HepG2 (cell line): Measurements from ENCODE around the gene CNOT1. TPM values are rescaled to one million over a fixed set of nuclear protein-coding genes. Genes with fewer than 3 reads are reported as not detected.

ENCODE experiments used
- HNRNPLL ChIP-seq: fragments of 200-400 bp; formaldehyde crosslinking; IDR thresholded peaks from 2 replicates; pipeline ENCODE4 v1.6.1; 2017; ENCODE audit warnings: mild to moderate bottlenecking, low read depth, low read length; ENCODE audit not compliant: poor library complexity, severe bottlenecking
- KDM2A ChIP-seq: sonication (generic); formaldehyde crosslinking; IDR thresholded peaks from 2 replicates; pipeline ENCODE4 v1.4.0; 2020; ENCODE audit warnings: low read depth, missing genetic modification reagents, borderline replicate concordance
- NFE2L2 ChIP-seq: fragments of 150-350 bp; IDR thresholded peaks from 2 replicates; pipeline ENCODE4 v1.6.1; 2014; ENCODE audit warnings: low read length
- NFYB ChIP-seq: sonication (generic); formaldehyde crosslinking; IDR thresholded peaks from 2 replicates; pipeline ENCODE4 v1.4.0; 2020; ENCODE audit warnings: missing genetic modification reagents
- NPAS2 ChIP-seq: sonication (generic); formaldehyde crosslinking; IDR thresholded peaks from 2 replicates; pipeline ENCODE4 v1.8.0; 2022; ENCODE audit warnings: mild to moderate bottlenecking, missing genetic modification reagents, borderline replicate concordance
- NR2C2 ChIP-seq: sonication (generic); formaldehyde crosslinking; IDR thresholded peaks from 2 replicates; pipeline ENCODE4 v1.4.0; 2020; ENCODE audit warnings: missing genetic modification reagents, mild to moderate bottlenecking, moderate library complexity, borderline replicate concordance
- PAXIP1 ChIP-seq: sonication (generic); formaldehyde crosslinking; conservative IDR thresholded peaks from 2 replicates; pipeline ENCODE4 v1.4.0; 2020; ENCODE audit warnings: mild to moderate bottlenecking, missing genetic modification reagents, moderate library complexity
- SP1 ChIP-seq, 2 experiments: fragments of 450-650 bp in 1 of 2; sonication (generic) in 1 of 2; formaldehyde crosslinking in 1 of 2; IDR thresholded peaks; 2 replicates each; pipeline versions ENCODE4 v1.4.0 to v1.6.1; 2016 to 2020; ENCODE audit warnings: missing genetic modification reagents in 1 of 2
- TOPORS ChIP-seq: sonication (generic); formaldehyde crosslinking; IDR thresholded peaks from 2 replicates; pipeline ENCODE4 v1.8.0; 2023; ENCODE audit warnings: mild to moderate bottlenecking, missing genetic modification reagents
- ZNF329 ChIP-seq: sonication (generic); formaldehyde crosslinking; IDR thresholded peaks from 2 replicates; pipeline ENCODE4 v1.9.0; 2021; ENCODE audit warnings: low read depth, mild to moderate bottlenecking, missing genetic modification reagents
- ZNF335 ChIP-seq: sonication (generic); formaldehyde crosslinking; IDR thresholded peaks from 2 replicates; pipeline ENCODE4 v1.4.0; 2020; ENCODE audit warnings: missing genetic modification reagents
- ZNF777 ChIP-seq: sonication (generic); formaldehyde crosslinking; IDR thresholded peaks from 2 replicates; pipeline ENCODE4 v1.4.0; 2020; ENCODE audit warnings: missing genetic modification reagents
- ZNF790 ChIP-seq: sonication (generic); formaldehyde crosslinking; IDR thresholded peaks from 2 replicates; pipeline ENCODE4 v1.8.0; 2022; ENCODE audit warnings: missing genetic modification reagents, mild to moderate bottlenecking, borderline replicate concordance
- polyA plus RNA-seq, 8 experiments: library from polyadenylated mRNA; depleted of rRNA in 3 of 8; stranded (reverse) in 7 of 8; unstranded in 1 of 8; fragments of >200 nt; fragmentation: Illumina TruSeq in 4 of 8; extraction: Trizol in 4 of 8; gene quantifications; 2 replicates each; pipeline versions ENCODE4 v1.2.1 to v1.2.3, GENCODE V29; 2011 to 2016; ENCODE audit warnings: low read depth in 4 of 8, missing spikeins in 1 of 8, mixed read lengths in 1 of 8; ENCODE audit not compliant: insufficient read depth in 1 of 8
- total RNA-seq, 5 experiments: library from RNA; depleted of rRNA; stranded (reverse); fragments of >200 nt; fragmentation: Illumina TruSeq; extraction: Trizol; gene quantifications; 2 replicates each; pipeline ENCODE4 v1.2.3, GENCODE V29; 2016; ENCODE audit warnings: low read depth in 1 of 5
- TF ChIP-seq, protein P1 (sequence below): sonication (generic); formaldehyde crosslinking; IDR thresholded peaks from 2 replicates; pipeline ENCODE4 v1.5.0; 2020; ENCODE audit warnings: mild to moderate bottlenecking, missing genetic modification reagents
- TF ChIP-seq, protein P2 (sequence below): sonication (generic); formaldehyde crosslinking; IDR thresholded peaks from 2 replicates; pipeline ENCODE4 v1.4.0; 2020; ENCODE audit warnings: missing genetic modification reagents, low read depth, mild to moderate bottlenecking, borderline replicate concordance
- TF ChIP-seq, protein P3 (sequence below): sonication (generic); formaldehyde crosslinking; IDR thresholded peaks from 2 replicates; pipeline ENCODE4 v1.8.1; 2022; ENCODE audit warnings: low read depth, mild to moderate bottlenecking, missing genetic modification reagents

The CNOT1 gene
- total and polyA plus RNA-seq, 2 of the 13 experiments (the other 11 are each of a cell fraction or from before 2014, with no cell fraction given) = 188 to 232 TPM

- TF ChIP-seq NFE2L2 (no peak), ZNF777 (no peak), ZNF329 (CRISPR knock-in tag) (0 out of 2 replicates have a peak, but pooled peaks have one; percentile 32), KDM2A (CRISPR knock-in tag) (0 out of 2 replicates have a peak, but pooled peaks have one; percentile 19), NR2C2 (CRISPR knock-in tag) (peak; percentile 11; the same call in 1 of the 2 replicates), TOPORS (CRISPR knock-in tag) (no peak), NPAS2 (no peak), ZNF790 (CRISPR knock-in tag) (no peak), ZNF335 (0 out of 2 replicates have a peak, but pooled peaks have one; percentile 28), HNRNPLL (peak; percentile 38), PAXIP1 (CRISPR knock-in tag) (0 out of 2 replicates have a peak, but pooled peaks have one; percentile 14), NFYB (peak; percentile 76), SP1 (IDR thresholded peaks at IDR 0.05) (no peak), SP1 (CRISPR knock-in tag; IDR thresholded peaks at IDR 0.05) (peak; percentile 46)
- TF ChIP-seq, protein P1, sequence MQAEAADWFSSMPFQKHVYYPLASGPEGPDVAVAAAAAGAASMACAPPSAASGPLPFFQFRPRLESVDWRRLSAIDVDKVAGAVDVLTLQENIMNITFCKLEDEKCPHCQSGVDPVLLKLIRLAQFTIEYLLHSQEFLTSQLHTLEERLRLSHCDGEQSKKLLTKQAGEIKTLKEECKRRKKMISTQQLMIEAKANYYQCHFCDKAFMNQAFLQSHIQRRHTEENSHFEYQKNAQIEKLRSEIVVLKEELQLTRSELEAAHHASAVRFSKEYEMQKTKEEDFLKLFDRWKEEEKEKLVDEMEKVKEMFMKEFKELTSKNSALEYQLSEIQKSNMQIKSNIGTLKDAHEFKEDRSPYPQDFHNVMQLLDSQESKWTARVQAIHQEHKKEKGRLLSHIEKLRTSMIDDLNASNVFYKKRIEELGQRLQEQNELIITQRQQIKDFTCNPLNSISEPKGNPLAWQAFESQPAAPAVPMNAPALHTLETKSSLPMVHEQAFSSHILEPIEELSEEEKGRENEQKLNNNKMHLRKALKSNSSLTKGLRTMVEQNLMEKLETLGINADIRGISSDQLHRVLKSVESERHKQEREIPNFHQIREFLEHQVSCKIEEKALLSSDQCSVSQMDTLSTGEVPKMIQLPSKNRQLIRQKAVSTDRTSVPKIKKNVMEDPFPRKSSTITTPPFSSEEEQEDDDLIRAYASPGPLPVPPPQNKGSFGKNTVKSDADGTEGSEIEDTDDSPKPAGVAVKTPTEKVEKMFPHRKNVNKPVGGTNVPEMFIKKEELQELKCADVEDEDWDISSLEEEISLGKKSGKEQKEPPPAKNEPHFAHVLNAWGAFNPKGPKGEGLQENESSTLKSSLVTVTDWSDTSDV (CRISPR knock-in tag) = 0 out of 2 replicates have a peak, but pooled peaks have one; percentile 72
- TF ChIP-seq, protein P2, sequence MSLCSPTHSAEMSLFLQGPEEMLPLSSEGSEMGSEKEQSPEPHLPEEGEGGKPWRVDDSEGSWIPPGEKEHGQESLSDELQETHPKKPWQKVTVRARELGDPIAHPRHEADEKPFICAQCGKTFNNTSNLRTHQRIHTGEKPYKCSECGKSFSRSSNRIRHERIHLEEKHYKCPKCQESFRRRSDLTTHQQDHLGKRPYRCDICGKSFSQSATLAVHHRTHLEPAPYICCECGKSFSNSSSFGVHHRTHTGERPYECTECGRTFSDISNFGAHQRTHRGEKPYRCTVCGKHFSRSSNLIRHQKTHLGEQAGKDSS = no peak
- TF ChIP-seq, protein P3, sequence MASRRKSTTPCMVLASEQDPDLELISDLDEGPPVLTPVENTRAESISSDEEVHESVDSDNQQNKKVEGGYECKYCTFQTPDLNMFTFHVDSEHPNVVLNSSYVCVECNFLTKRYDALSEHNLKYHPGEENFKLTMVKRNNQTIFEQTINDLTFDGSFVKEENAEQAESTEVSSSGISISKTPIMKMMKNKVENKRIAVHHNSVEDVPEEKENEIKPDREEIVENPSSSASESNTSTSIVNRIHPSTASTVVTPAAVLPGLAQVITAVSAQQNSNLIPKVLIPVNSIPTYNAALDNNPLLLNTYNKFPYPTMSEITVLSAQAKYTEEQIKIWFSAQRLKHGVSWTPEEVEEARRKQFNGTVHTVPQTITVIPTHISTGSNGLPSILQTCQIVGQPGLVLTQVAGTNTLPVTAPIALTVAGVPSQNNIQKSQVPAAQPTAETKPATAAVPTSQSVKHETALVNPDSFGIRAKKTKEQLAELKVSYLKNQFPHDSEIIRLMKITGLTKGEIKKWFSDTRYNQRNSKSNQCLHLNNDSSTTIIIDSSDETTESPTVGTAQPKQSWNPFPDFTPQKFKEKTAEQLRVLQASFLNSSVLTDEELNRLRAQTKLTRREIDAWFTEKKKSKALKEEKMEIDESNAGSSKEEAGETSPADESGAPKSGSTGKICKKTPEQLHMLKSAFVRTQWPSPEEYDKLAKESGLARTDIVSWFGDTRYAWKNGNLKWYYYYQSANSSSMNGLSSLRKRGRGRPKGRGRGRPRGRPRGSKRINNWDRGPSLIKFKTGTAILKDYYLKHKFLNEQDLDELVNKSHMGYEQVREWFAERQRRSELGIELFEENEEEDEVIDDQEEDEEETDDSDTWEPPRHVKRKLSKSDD (CRISPR knock-in tag) = no peak
These were observed 128.1 kb downstream of the CNOT1 start (continued) for GRCh38 chr16:58501242-58502131.
